ENCODE data around the gene TNNI2. TPM values are rescaled to one million over a fixed set of nuclear protein-coding genes. Genes with fewer than 3 reads are reported as not detected.

The TNNI2 gene
- total and polyA plus RNA-seq, 4 donors: 0.22 to 0.28 TPM; not detected in 2

- no peak overlapping the region for H3K27ac ChIP-seq (ENCODE audit: low read depth in 1 of 2, low read length in 2 of 2)
- no peaks in the 10 kb centered on the region for H3K4me1 ChIP-seq (ENCODE audit: control insufficient read depth in 4 of 4, insufficient read depth in 4 of 4, low read length in 3 of 4)
- H3K9me3 ChIP-seq (ENCODE audit: control insufficient read depth in 4 of 4, low read length in 3 of 4): peaks cover 5 to 9% (median 6%) of the 10 kb centered on the region in 4 donors
- H3K36me3 ChIP-seq (ENCODE audit: control insufficient read depth in 4 of 4, insufficient read depth in 3 of 4, low read depth in 1 of 4, low read length in 3 of 4): no peaks in the 10 kb centered on the region
- DNase-seq (ENCODE audit: low spot score): no peak
- no peak overlapping the region for H3K4me3 ChIP-seq (ENCODE audit: low read depth in 1 of 3, low read length in 3 of 3)
- 80% methylated on average over 1 of the region's 1 CpG for WGBS
- TF ChIP-seq RXRA (IDR thresholded peaks at IDR 0.05) (no peak), ATF3 (IDR thresholded peaks at IDR 0.05) (no peak), SP1 (IDR thresholded peaks at IDR 0.05) (no peak), HNF4G (IDR thresholded peaks at IDR 0.05) (no peak), NR2F2 (IDR thresholded peaks at IDR 0.05) (no peak), TAF1 (conservative IDR thresholded peaks at IDR 0.05) (no peak), ZBTB33 (IDR thresholded peaks at IDR 0.05) (no peak), GABPA (IDR thresholded peaks at IDR 0.05 in 1 of 2, conservative IDR thresholded peaks at IDR 0.05 in 1 of 2) (no peak), RAD21 (IDR thresholded peaks at IDR 0.05) (no peak), EGR1 (IDR thresholded peaks at IDR 0.05; ENCODE audit: low read depth in 2 of 2) (no peak), HNF4A (conservative IDR thresholded peaks at IDR 0.05) (no peak), YY1 (IDR thresholded peaks at IDR 0.05) (no peak), JUND (IDR thresholded peaks at IDR 0.05) (no peak), MAX (IDR thresholded peaks at IDR 0.05) (no peak)
- H3K27me3 ChIP-seq (ENCODE audit: control insufficient read depth in 4 of 4, insufficient read depth in 4 of 4, low read length in 3 of 4): no peaks in the 10 kb centered on the region
- no peak overlapping the region for H3K9ac ChIP-seq (ENCODE audit: low read depth in 1 of 2, low read length in 2 of 2)
Observed at GRCh38 chr11:1817511-1817910, 21.3 kb upstream of the TNNI2 start.

DNA sequence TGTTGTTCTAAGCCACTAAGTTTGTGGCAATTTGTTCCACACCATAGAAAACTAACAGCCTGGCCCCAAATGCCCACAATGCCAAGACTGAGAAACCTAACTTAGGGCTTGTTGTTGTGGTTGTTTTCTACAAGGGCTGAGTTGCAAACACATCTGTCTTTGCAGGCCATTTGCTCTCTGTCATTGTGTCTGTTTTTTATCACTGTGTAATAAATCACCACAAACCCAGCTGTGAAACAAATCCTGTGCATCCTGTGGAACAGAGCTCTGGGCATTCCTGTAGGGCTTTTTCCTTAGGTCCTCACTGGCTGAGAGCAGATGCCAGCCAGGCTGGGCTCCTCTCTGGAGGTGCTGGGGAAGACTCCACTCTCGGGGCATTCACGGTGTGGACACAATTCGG lies 19.7 kb upstream of the TNNI2 start:
- no peak overlapping the region for H3K27ac ChIP-seq (ENCODE audit: low read depth in 1 of 2, low read length in 2 of 2)
- DNase-seq (ENCODE audit: low spot score): no peak
- no peaks in the 10 kb centered on the region for H3K27me3 ChIP-seq (ENCODE audit: control insufficient read depth in 4 of 4, insufficient read depth in 4 of 4, low read length in 3 of 4)
- H3K4me1 ChIP-seq (ENCODE audit: control insufficient read depth in 4 of 4, insufficient read depth in 4 of 4, low read length in 3 of 4): no peaks in the 10 kb centered on the region
- WGBS: 92% methylated on average over 3 of the region's 3 CpGs
- H3K9ac ChIP-seq (ENCODE audit: low read depth in 1 of 2, low read length in 2 of 2): no peak overlapping the region
- no peaks in the 10 kb centered on the region for H3K36me3 ChIP-seq (ENCODE audit: control insufficient read depth in 4 of 4, insufficient read depth in 3 of 4, low read depth in 1 of 4, low read length in 3 of 4)
- TF ChIP-seq SP1 (IDR thresholded peaks at IDR 0.05) (no peak), ATF3 (IDR thresholded peaks at IDR 0.05) (no peak), FOXA1 (IDR thresholded peaks at IDR 0.05) (no peak), JUND (IDR thresholded peaks at IDR 0.05) (no peak), HNF4A (conservative IDR thresholded peaks at IDR 0.05) (no peak), GABPA (IDR thresholded peaks at IDR 0.05 in 1 of 2, conservative IDR thresholded peaks at IDR 0.05 in 1 of 2) (no peak), RXRA (IDR thresholded peaks at IDR 0.05) (no peak), ZBTB33 (IDR thresholded peaks at IDR 0.05) (no peak), CTCF (IDR thresholded peaks at IDR 0.05; ENCODE audit: low read depth, low read length, missing input control) (no peak), NR2F2 (IDR thresholded peaks at IDR 0.05) (no peak), HNF4G (IDR thresholded peaks at IDR 0.05) (no peak), TAF1 (conservative IDR thresholded peaks at IDR 0.05) (no peak), YY1 (IDR thresholded peaks at IDR 0.05) (no peak)
- H3K4me3 ChIP-seq (ENCODE audit: low read depth in 1 of 3, low read length in 3 of 3): no peak overlapping the region
- H3K9me3 ChIP-seq (ENCODE audit: control insufficient read depth in 4 of 4, low read length in 3 of 4): peaks cover 5 to 9% (median 6%) of the 10 kb centered on the region in 4 donors
